ENCODE measurements around the gene UBL4B.

Gene UBL4B

DNA sequence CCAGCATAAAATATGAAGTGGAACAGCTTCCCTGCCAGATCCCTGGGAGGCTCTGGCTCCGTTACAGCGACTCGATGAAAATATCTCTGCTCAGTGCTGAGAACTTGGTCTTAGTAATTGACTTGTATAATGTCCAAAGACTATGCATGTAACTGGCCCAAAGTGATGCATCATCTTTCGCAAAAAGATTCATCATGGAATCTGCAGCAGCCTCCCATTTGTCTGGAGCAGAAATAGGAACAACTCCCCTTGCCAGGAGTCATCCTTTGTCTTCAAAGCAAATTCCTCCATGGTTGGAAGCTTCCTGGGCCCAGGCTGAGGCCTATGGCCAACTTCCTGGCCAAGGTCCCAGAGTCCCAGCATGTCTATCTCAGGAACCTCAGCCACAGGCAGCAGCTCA lies 21.2 kb downstream of the UBL4B start:
- H3K4me3 ChIP-seq (ENCODE audit: low read depth, low read length) = no peak overlapping the region
- no peak for TF ChIP-seq CTCF (IDR thresholded peaks at IDR 0.05; ENCODE audit: low read depth, low read length)

DNA sequence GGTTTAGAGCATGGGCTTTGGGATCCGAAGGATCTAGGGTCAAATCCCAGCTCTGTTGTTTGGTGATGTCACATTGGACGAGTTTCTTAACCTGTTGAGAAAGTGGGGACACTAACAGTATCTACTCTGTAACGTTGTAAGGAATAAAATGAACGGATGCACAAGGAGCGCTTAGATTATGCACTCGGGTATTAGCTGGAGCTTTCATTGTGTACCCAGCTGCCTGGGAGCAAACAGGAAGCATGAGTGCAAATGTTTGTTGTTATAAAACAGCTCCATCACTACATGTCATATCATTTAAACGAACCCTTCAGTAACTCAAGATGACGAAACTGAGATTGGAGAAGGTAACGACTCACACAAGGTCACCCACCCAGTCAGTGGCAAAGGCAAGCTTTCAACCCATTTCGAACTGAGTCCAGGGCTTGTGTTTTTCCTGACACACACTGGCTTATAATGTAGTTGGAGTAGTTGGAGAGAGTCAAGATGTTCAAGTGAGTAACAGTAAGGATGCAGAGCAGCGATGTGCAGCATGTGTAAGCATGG lies 21.9 kb downstream of the UBL4B start:
- H3K4me3 ChIP-seq (ENCODE audit: low read depth, low read length) = no peak overlapping the region
- no peak for TF ChIP-seq CTCF (IDR thresholded peaks at IDR 0.05; ENCODE audit: low read depth, low read length)

- no peak for TF ChIP-seq CTCF (IDR thresholded peaks at IDR 0.05; ENCODE audit: low read depth, low read length)
- H3K4me3 ChIP-seq (ENCODE audit: low read depth, low read length) = no peak overlapping the region
Measured at GRCh38 chr1:110135246-110135645, 23.0 kb downstream of the UBL4B start.

DNA sequence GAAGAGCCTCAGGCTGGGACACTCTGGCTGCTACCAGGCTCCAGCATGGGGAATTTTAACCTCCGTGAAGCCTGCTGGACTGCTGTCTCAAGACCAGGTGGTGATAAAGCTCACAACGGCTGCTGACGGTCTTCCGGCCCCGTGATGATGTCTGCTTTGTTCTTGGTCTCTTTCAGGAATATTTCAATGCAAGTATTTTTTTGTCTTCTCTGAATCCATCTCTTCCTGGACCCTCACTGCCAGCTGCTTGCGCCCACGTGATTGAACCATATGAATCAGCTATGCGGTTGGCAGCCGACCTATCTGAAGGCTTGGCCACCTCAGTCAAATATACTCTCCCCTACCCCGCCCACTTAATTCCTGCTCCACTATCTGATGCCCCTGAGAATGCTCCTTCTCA lies 23.4 kb downstream of the UBL4B start:
- H3K4me3 ChIP-seq (ENCODE audit: low read depth, low read length) = no peak overlapping the region
- TF ChIP-seq CTCF (IDR thresholded peaks at IDR 0.05; ENCODE audit: low read depth, low read length) = no peak

DNA sequence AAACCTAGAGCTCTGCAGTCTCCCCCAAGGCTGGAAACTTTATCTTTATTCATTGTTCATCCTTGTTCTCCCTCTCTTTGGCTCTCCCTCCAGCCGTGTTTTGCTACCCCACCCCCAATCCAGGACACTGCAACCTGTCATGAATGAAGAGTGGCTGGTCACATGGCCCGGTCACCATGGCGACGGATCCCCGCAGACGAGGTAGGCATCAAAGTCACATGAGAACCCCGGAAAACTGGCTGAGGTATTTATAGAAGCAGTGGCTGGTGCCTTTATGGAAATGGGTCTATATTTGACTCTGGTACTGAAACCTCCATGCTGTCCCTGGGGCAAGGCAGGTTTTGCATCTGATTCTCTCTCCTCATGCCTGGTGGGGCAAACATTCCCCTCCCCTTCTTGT lies 24.7 kb downstream of the UBL4B start:
- H3K4me3 ChIP-seq (ENCODE audit: low read depth, low read length) = no peak overlapping the region
- no peak for TF ChIP-seq CTCF (IDR thresholded peaks at IDR 0.05; ENCODE audit: low read depth, low read length)

DNA sequence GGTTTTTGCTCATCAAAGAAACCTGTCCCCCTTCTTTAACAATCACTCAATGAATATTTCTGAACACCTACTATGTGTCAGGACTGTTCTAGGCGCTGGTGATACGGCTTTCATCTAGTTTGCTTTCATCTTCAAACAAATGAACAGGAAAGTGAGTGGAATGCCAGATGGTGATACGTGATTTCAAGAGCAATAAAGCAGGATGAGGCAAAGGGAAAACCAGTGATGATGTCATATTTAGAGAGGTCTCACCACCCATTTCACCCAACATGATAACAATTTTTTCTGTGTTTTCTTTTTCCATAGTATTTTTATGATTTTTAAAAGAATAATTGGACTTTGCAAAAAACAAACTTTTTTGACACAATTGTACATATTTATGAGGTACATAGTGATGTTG lies 26.7 kb downstream of the UBL4B start:
- no peak overlapping the region for H3K4me3 ChIP-seq (ENCODE audit: low read depth, low read length)
- TF ChIP-seq CTCF (IDR thresholded peaks at IDR 0.05; ENCODE audit: low read depth, low read length) = no peak

GRCh38 chr1:110144366-110144765 lies 32.1 kb downstream of the UBL4B start:
- H3K4me3 ChIP-seq (ENCODE audit: low read depth, low read length) = no peak overlapping the region
- TF ChIP-seq CTCF (IDR thresholded peaks at IDR 0.05; ENCODE audit: low read depth, low read length) = no peak
